Testis (tissue), 3 donors: ENCODE data around the gene PARP8. TPM values are rescaled to one million over a fixed set of nuclear protein-coding genes. Genes with fewer than 3 reads are reported as not detected.
"Not testable (repeated sequence)": the region's sequence is repeated elsewhere in the genome, so short reads cannot be mapped to it uniquely, and the experiment has no call there.

ENCODE experiments used
- DNase-seq: peaks from one replicate; pipeline ENCODE4 v3.0.0-alpha.2; 2019
- H3K27ac ChIP-seq, 2 donors: fragments of 200-600 bp; sonication (generic); one replicate each; pipeline ENCODE4 v1.5.1; 2019
- H3K27me3 ChIP-seq: fragments of 200-600 bp; sonication (generic); one replicate; pipeline ENCODE4 v1.5.1; 2019
- H3K36me3 ChIP-seq: fragments of 200-600 bp; sonication (generic); one replicate; pipeline ENCODE4 v1.5.1; 2017; ENCODE audit warnings: low read depth; ENCODE audit errors: missing control alignments
- H3K4me1 ChIP-seq: fragments of 200-600 bp; sonication (generic); one replicate; pipeline ENCODE4 v1.5.1; 2019
- H3K4me3 ChIP-seq, 2 donors: fragments of 200-600 bp; sonication (generic); one replicate each; pipeline ENCODE4 v1.5.1; 2017 to 2019
- H3K9me3 ChIP-seq: fragments of 200-600 bp; sonication (generic); one replicate; pipeline ENCODE4 v1.5.1; 2017
- CTCF ChIP-seq, 3 experiments: fragments of 450-650 bp in 2 of 3; fragments of 200-600 bp in 1 of 3; sonication (generic) in 1 of 3; IDR thresholded peaks; one replicate each; pipeline ENCODE4 v1.5.1; 2016 to 2019; ENCODE audit warnings: antibody characterized with exemption in 3 of 3, mild to moderate bottlenecking in 2 of 3, moderate library complexity in 1 of 3
- POLR2A ChIP-seq: fragments of 450-650 bp; IDR thresholded peaks from one replicate; pipeline ENCODE4 v1.6.1; 2017; ENCODE audit warnings: antibody characterized with exemption, mild to moderate bottlenecking, moderate library complexity
- WGBS, 2 donors: methylation state at CpG; one replicate each; pipeline ENCODE4 v1.1.5; 2018; 5-methylcytosine and 5-hydroxymethylcytosine counted together
- intact Hi-C: fragments of 100-400 bp; cut with DNase I; formaldehyde crosslinking; loops from one replicate; pipeline ENCODE4 v1.15.1; 2023; ENCODE audit warnings: low total_unique reads
- polyA plus RNA-seq: library from polyadenylated mRNA; stranded (reverse); fragments of 350-450 nt; fragmentation: Illumina TruSeq; extraction: RNeasy Lipid Tissue Mini Kit (QIAGEN cat#74804); gene quantifications from one replicate; pipeline ENCODE4 v1.2.3, GENCODE V29; 2014; ENCODE audit warnings: low read depth, low replicate concordance; ENCODE audit not compliant: insufficient read depth
- total RNA-seq, 2 donors: library from RNA; depleted of rRNA; stranded (reverse); fragments of >200 nt; gene quantifications; one replicate each; pipeline ENCODE4 v1.2.3, GENCODE V29; 2016

Gene PARP8
- total and polyA plus RNA-seq, 3 donors from 2014 or later = 14.4 to 24.3 (median 18.0) TPM

- DNase-seq = no peak
- Histone ChIP-seq H3K27me3 (no peaks in the 10 kb centered on the region), H3K36me3 (no peaks in the 10 kb centered on the region), H3K4me3 (no peak overlapping the region), H3K9me3 (no peaks in the 10 kb centered on the region), H3K4me1 (no peaks in the 10 kb centered on the region), H3K27ac (no peak overlapping the region)
- intact Hi-C loops = no loop called here
- TF ChIP-seq CTCF (IDR thresholded peaks at IDR 0.05) = no peak
- no peak for TF ChIP-seq POLR2A
- 65 to 71% methylated on average over 3 of the region's 3 CpGs for WGBS, 2 donors
Measured at GRCh38 chr5:50684721-50685120, 18.3 kb downstream of the PARP8 start.

- Histone ChIP-seq H3K4me1 (no peaks in the 10 kb centered on the region), H3K9me3 (no peaks in the 10 kb centered on the region), H3K4me3 (no peak overlapping the region), H3K27ac (no peak overlapping the region), H3K36me3 (no peaks in the 10 kb centered on the region), H3K27me3 (no peaks in the 10 kb centered on the region)
- 86 to 98% methylated on average over 4 of the region's 4 CpGs for WGBS, 2 donors
- DNase-seq = no peak
- TF ChIP-seq CTCF (IDR thresholded peaks at IDR 0.05) = no peak
- no peak for TF ChIP-seq POLR2A
- intact Hi-C loops = no loop called here
Measured at GRCh38 chr5:50687548-50687947, 21.1 kb downstream of the PARP8 start.

GRCh38 chr5:50691399-50692016, 25.1 kb downstream of the PARP8 start:
- Histone ChIP-seq H3K36me3 (no peaks in the 10 kb centered on the region), H3K4me1 (no peaks in the 10 kb centered on the region), H3K27me3 (no peaks in the 10 kb centered on the region), H3K27ac (no peak overlapping the region), H3K9me3 (no peaks in the 10 kb centered on the region), H3K4me3 (no peak overlapping the region)
- 87 to 92% methylated on average over 5 of the region's 5 CpGs for WGBS, 2 donors
- intact Hi-C loops = no loop called here
- DNase-seq = no peak
- TF ChIP-seq CTCF (IDR thresholded peaks at IDR 0.05) = no peak
- TF ChIP-seq POLR2A = no peak

- Histone ChIP-seq H3K4me1 (no peaks in the 10 kb centered on the region), H3K27ac (no peak overlapping the region), H3K27me3 (no peaks in the 10 kb centered on the region), H3K4me3 (no peak overlapping the region), H3K36me3 (no peaks in the 10 kb centered on the region), H3K9me3 (no peaks in the 10 kb centered on the region)
- intact Hi-C loops = no loop called here
- TF ChIP-seq CTCF (IDR thresholded peaks at IDR 0.05) = no peak
- TF ChIP-seq POLR2A = no peak
- no peak for DNase-seq
Measured at GRCh38 chr5:50694027-50694590, 27.7 kb downstream of the PARP8 start.

- H3K9me3 ChIP-seq, H3K27me3 ChIP-seq, intact Hi-C loops, H3K4me1 ChIP-seq, H3K4me3 ChIP-seq, H3K27ac ChIP-seq, DNase-seq, H3K36me3 ChIP-seq: not testable (repeated sequence)
- WGBS, 2 donors = 94 to 96% methylated on average over 4 of the region's 4 CpGs
Measured at GRCh38 chr5:50694626-50695025, 28.2 kb downstream of the PARP8 start.
